Measurements from ENCODE around the gene IQSEC1. TPM values are rescaled to one million over a fixed set of nuclear protein-coding genes. Genes with fewer than 3 reads are reported as not detected.

The IQSEC1 gene
- polyA plus RNA-seq, 3 donors = 17.7 to 61.7 (median 30.3) TPM

GRCh38 chr3:12990306-12990705, 82.9 kb downstream of the IQSEC1 start:
- 91% methylated on average over 5 of the region's 5 CpGs for WGBS (ENCODE audit: insufficient coverage)
- Mint-ChIP-seq H3K27ac (peak overlapping the region in 1 of 7 donors; percentile 25), H3K4me1 (peaks cover 60% of the 10 kb centered on the region), H3K9me3 (no peaks in the 10 kb centered on the region), H3K4me3 (no peak overlapping the region), H3K36me3 (peaks cover 69 to 76% of the 10 kb centered on the region in 2 donors), H3K27me3 (ENCODE audit: low read depth in 3 of 3) (peaks cover 7 to 31% (median 27%) of the 10 kb centered on the region in 3 donors)
- no peak overlapping the region for H3K4me3 ChIP-seq (replicated peaks in 1 of 3; ENCODE audit: low read depth in 2 of 3, low read length in 3 of 3)
- peaks cover 33 to 48% of the 10 kb centered on the region in 2 donors for H3K4me1 ChIP-seq (ENCODE audit: control insufficient read depth in 1 of 2, insufficient read depth in 2 of 2, low read length in 2 of 2)
- no peak overlapping the region for H3K4me2 ChIP-seq (replicated peaks; ENCODE audit: extremely low read depth, low read length, poor library complexity, severe bottlenecking)
- H3K9ac ChIP-seq (ENCODE audit: insufficient read depth, low read length, poor library complexity, severe bottlenecking) = no peak overlapping the region
- no peak for DNase-seq
- H3K36me3 ChIP-seq (replicated peaks in 1 of 2; ENCODE audit: control insufficient read depth in 1 of 2, insufficient read depth in 2 of 2, low read length in 2 of 2) = peaks cover 10 to 66% of the 10 kb centered on the region in 2 donors
- H3K27ac ChIP-seq (ENCODE audit: low read depth in 1 of 2, low read length in 2 of 2) = no peak overlapping the region
- intact Hi-C loops (cut with micrococcal nuclease) = loop anchor here (10.0 kb wide), 2 partner anchors 54 to 424 kb away; no protein-coding TSS in a partner anchor
- H3K27me3 ChIP-seq (ENCODE audit: control insufficient read depth in 2 of 2, insufficient read depth in 2 of 2, low read length in 2 of 2) = peaks cover 0 to 11% of the 10 kb centered on the region in 2 donors
- no peaks in the 10 kb centered on the region for H3K9me3 ChIP-seq (replicated peaks in 1 of 2; ENCODE audit: control insufficient read depth in 1 of 2, insufficient read depth in 1 of 2, low read length in 2 of 2)
- no peak overlapping the region for H2AFZ ChIP-seq (ENCODE audit: insufficient read depth, low read depth, low read length, poor library complexity, severe bottlenecking)
- H3K79me2 ChIP-seq (ENCODE audit: insufficient read depth, low read length) = peaks cover 94% of the 10 kb centered on the region
- H4K20me1 ChIP-seq (ENCODE audit: insufficient read depth, low read length) = peaks cover 98% of the 10 kb centered on the region
- no peak for TF ChIP-seq CTCF (IDR thresholded peaks at IDR 0.05)

DNA sequence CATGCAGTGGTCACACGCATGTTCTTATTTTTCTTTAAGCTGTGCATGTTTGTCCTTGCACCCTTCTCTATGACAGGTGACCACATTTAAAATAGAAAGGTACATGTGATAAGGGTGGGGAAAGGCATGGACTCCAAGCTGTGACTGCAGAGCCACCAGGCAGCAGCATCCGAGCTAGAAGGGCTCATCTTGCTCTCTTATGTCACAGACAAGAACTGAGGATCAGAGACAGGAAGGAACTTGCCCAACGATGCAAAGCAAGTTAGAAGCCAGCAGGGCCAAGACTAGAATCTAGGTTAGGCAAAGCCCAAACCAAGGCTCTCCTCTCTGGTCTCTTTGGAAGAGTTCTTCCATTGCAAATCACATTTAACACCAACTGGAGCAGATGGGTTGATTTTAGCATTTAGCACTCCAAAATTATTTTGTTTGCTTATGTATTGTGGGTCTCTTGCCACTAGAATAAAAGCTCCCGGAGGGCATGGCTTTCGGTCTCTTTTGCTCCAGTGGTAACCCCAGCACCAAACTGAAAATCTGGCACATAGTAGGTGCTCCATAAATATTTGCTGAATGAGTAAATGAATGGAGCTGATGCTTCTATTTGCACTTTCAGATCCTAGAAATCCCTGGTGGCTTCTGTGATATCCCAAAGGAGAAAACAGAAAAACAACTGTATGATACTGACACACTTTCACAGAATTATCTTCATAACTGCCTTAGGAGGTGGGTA, 84.3 kb downstream of the IQSEC1 start:
- Histone ChIP-seq H3K79me2 (ENCODE audit: insufficient read depth, low read length) (peaks cover 96% of the 10 kb centered on the region), H4K20me1 (ENCODE audit: insufficient read depth, low read length) (peaks cover 99% of the 10 kb centered on the region), H2AFZ (ENCODE audit: insufficient read depth, low read depth, low read length, poor library complexity, severe bottlenecking) (no peak overlapping the region), H3K27me3 (ENCODE audit: control insufficient read depth in 2 of 2, insufficient read depth in 2 of 2, low read length in 2 of 2) (peaks cover 0 to 11% of the 10 kb centered on the region in 2 donors), H3K9ac (ENCODE audit: insufficient read depth, low read length, poor library complexity, severe bottlenecking) (no peak overlapping the region), H3K4me1 (ENCODE audit: control insufficient read depth in 1 of 2, insufficient read depth in 2 of 2, low read length in 2 of 2) (peaks cover 24 to 37% of the 10 kb centered on the region in 2 donors), H3K4me3 (replicated peaks in 1 of 3; ENCODE audit: low read depth in 2 of 3, low read length in 3 of 3) (no peak overlapping the region), H3K9me3 (replicated peaks in 1 of 2; ENCODE audit: control insufficient read depth in 1 of 2, insufficient read depth in 1 of 2, low read length in 2 of 2) (no peaks in the 10 kb centered on the region), H3K4me2 (replicated peaks; ENCODE audit: extremely low read depth, low read length, poor library complexity, severe bottlenecking) (no peak overlapping the region), H3K27ac (ENCODE audit: low read depth in 1 of 2, low read length in 2 of 2) (no peak overlapping the region), H3K36me3 (replicated peaks in 1 of 2; ENCODE audit: control insufficient read depth in 1 of 2, insufficient read depth in 2 of 2, low read length in 2 of 2) (peaks cover 12 to 72% of the 10 kb centered on the region in 2 donors)
- H3K4me3 Mint-ChIP-seq = peak overlapping the region in 1 of 2 donors; percentile 11
- H3K36me3 Mint-ChIP-seq = peaks cover 71 to 80% of the 10 kb centered on the region in 2 donors
- no peak for TF ChIP-seq CTCF (IDR thresholded peaks at IDR 0.05)
- peak overlapping the region in 2 of 7 donors; percentile 15 to 50 for H3K27ac Mint-ChIP-seq
- peaks cover 7 to 27% (median 24%) of the 10 kb centered on the region in 3 donors for H3K27me3 Mint-ChIP-seq (ENCODE audit: low read depth in 3 of 3)
- WGBS (ENCODE audit: insufficient coverage) = 56% methylated on average over 1 of the region's 5 CpGs
- H3K9me3 Mint-ChIP-seq = no peaks in the 10 kb centered on the region
- no peak for DNase-seq
- H3K4me1 Mint-ChIP-seq = peaks cover 59% of the 10 kb centered on the region
- intact Hi-C loops (cut with micrococcal nuclease) = no loop called here
